GM12878 (cell line): Measurements from ENCODE around the gene ADAMTS17. TPM values are rescaled to one million over a fixed set of nuclear protein-coding genes. Genes with fewer than 3 reads are reported as not detected.

Experiments used
- ATAC-seq: fragments of 200-7000 bp; cut with Tn5 transposase; 3 replicates; pipeline ENCODE4 v1.9.1; 2020; ENCODE audit warnings: mild to moderate bottlenecking, moderate library complexity
- BruUV-seq: library from RNA; stranded (reverse); fragments of 400-500 nt; replicated peaks from 2 replicates; lab custom pipeline; 2021; lab: Mats Ljungman, UMichigan
- CTCF ChIA-PET: fragments of 300-600 bp; sonication (Branson Sonifier 250); formaldehyde crosslinking; extraction: SDS; loops from one replicate; lab custom pipeline; 2021; ENCODE audit warnings: inconsistent platforms; lab: Yijun Ruan, JAX
- POLR2A ChIA-PET: fragments of 350-600 bp; formaldehyde crosslinking; extraction: SDS; loops from one replicate; lab custom pipeline; 2021; ENCODE audit warnings: inconsistent platforms; lab: Charles Lee
- RAD21 ChIA-PET: fragments of 300-600 bp; sonication (Branson Sonifier 250); formaldehyde crosslinking; loops from one replicate; lab custom pipeline; 2023; ENCODE audit warnings: antibody characterized with exemption; ENCODE audit not compliant: unreplicated experiment; lab: Charles Lee
- SMC1A ChIA-PET: fragments of 300-600 bp; sonication (Branson Sonifier 250); formaldehyde crosslinking; loops from one replicate; lab custom pipeline; 2023; ENCODE audit not compliant: unreplicated experiment, uncharacterized antibody; lab: Charles Lee
- DNase-seq: peaks from one replicate; pipeline ENCODE4 v3.0.0-alpha.2; 2011; ENCODE audit warnings: low read depth, low spot score
- FAIRE-seq: peaks from 3 replicates; lab custom pipeline; 2011; peaks lifted over from hg19 to GRCh38; lab: Jason Lieb, UNC
- H2AFZ ChIP-seq: 2 replicates; pipeline ENCODE4 v1.6.0; 2011; ENCODE audit warnings: low read depth, low read length, control low read depth; ENCODE audit not compliant: control insufficient read depth
- H3K27ac ChIP-seq: 2 replicates; pipeline ENCODE4 v1.5.1; 2011; ENCODE audit warnings: control low read depth; ENCODE audit not compliant: control insufficient read depth, insufficient read depth
- H3K27me3 ChIP-seq, 2 experiments: replicated peaks in 1 of 2; 2 replicates each; pipeline versions ENCODE4 v1.6.0 to v1.6.1; 2011; ENCODE audit warnings: low read length in 1 of 2; ENCODE audit not compliant: control insufficient read depth in 2 of 2, insufficient read depth in 2 of 2
- H3K36me3 ChIP-seq, 2 experiments: 2 replicates each; pipeline ENCODE4 v1.5.1; 2011; ENCODE audit warnings: low read length in 1 of 2; ENCODE audit not compliant: control insufficient read depth in 2 of 2, insufficient read depth in 2 of 2
- H3K4me1 ChIP-seq: 2 replicates; pipeline ENCODE4 v1.6.1; 2011; ENCODE audit warnings: mild to moderate bottlenecking, low read length, moderate library complexity, mixed read lengths; ENCODE audit not compliant: control insufficient read depth, insufficient read depth
- H3K4me2 ChIP-seq: 2 replicates; pipeline ENCODE4 v1.6.0; 2011; ENCODE audit warnings: control low read depth; ENCODE audit not compliant: control insufficient read depth, insufficient read depth
- H3K4me3 ChIP-seq: fragments of 200-600 bp; sonication (generic); 2 replicates; pipeline ENCODE4 v1.5.1; 2016
- H3K79me2 ChIP-seq: 2 replicates; pipeline ENCODE4 v1.6.0; 2011; ENCODE audit warnings: low read length; ENCODE audit not compliant: control insufficient read depth, insufficient read depth
- H3K9ac ChIP-seq: 2 replicates; pipeline ENCODE4 v1.8.0; 2011; ENCODE audit warnings: low read length, control low read depth, mixed read lengths; ENCODE audit not compliant: control insufficient read depth, insufficient read depth
- H3K9me3 ChIP-seq: replicated peaks from 3 replicates; pipeline ENCODE4 v1.5.1; 2011; ENCODE audit warnings: mild to moderate bottlenecking, low read length; ENCODE audit not compliant: control insufficient read depth, insufficient read depth
- H4K20me1 ChIP-seq: 2 replicates; pipeline ENCODE4 v1.6.0; 2011; ENCODE audit not compliant: control insufficient read depth, insufficient read depth
- IKZF1 ChIP-seq: fragments of 450-650 bp; conservative IDR thresholded peaks from 2 replicates; pipeline ENCODE4 v1.6.1; 2017; ENCODE audit warnings: antibody characterized with exemption, mild to moderate bottlenecking
- MTA3 ChIP-seq: IDR thresholded peaks from 2 replicates; pipeline ENCODE4 v1.6.1; 2012; ENCODE audit warnings: low read length, inconsistent platforms, borderline replicate concordance
- MYB ChIP-seq: fragments of 150-350 bp; IDR thresholded peaks from 2 replicates; pipeline ENCODE4 v1.6.1; 2014; ENCODE audit warnings: mild to moderate bottlenecking, low read depth, low read length, borderline replicate concordance
- NFYB ChIP-seq: IDR thresholded peaks from 2 replicates; pipeline ENCODE4 v1.6.1; 2011; ENCODE audit warnings: low read depth, mild to moderate bottlenecking, low read length, improper control_type of control experiment, moderate library complexity; ENCODE audit not compliant: insufficient read depth
- NR2C1 ChIP-seq: fragments of 450-650 bp; IDR thresholded peaks from 2 replicates; pipeline ENCODE4 v1.6.1; 2017; ENCODE audit warnings: antibody characterized with exemption, mild to moderate bottlenecking, moderate library complexity
- PAX5 ChIP-seq: IDR thresholded peaks from 2 replicates; pipeline ENCODE4 v1.6.1; 2011; ENCODE audit warnings: low read depth, low read length, borderline replicate concordance
- POLR2A ChIP-seq: IDR thresholded peaks from 2 replicates; pipeline ENCODE4 v1.6.1; 2011; ENCODE audit warnings: low read depth, mild to moderate bottlenecking, low read length
- STAT1 ChIP-seq: fragments of 450-650 bp; conservative IDR thresholded peaks from 2 replicates; pipeline ENCODE4 v1.6.1; 2014; ENCODE audit warnings: antibody characterized with exemption, mild to moderate bottlenecking
- TAF1 ChIP-seq: IDR thresholded peaks from 2 replicates; pipeline ENCODE4 v1.6.1; 2011; ENCODE audit warnings: mild to moderate bottlenecking, low read depth, low read length, borderline replicate concordance
- ZBED1 ChIP-seq: IDR thresholded peaks from 2 replicates; pipeline ENCODE4 v1.6.1; 2016; ENCODE audit warnings: borderline replicate concordance
- WGBS: methylation state at CpG from one replicate; pipeline ENCODE4 v1.1.6; 2016; ENCODE audit warnings: low lambda C conversion rate; ENCODE audit not compliant: insufficient replicate concordance, insufficient coverage; ENCODE audit errors: missing lambda C conversion rate; 5-methylcytosine and 5-hydroxymethylcytosine counted together
- in situ Hi-C: fragments of 300-500 bp; cut with MboI; formaldehyde crosslinking; loops from 9 replicates; pipeline ENCODE4 v1.14.3; 2018; ENCODE audit warnings: mixed read lengths
- intact Hi-C: fragments of 100-400 bp; cut with micrococcal nuclease; formaldehyde crosslinking; loops from one replicate; pipeline ENCODE4 v1.14.2; 2022; ENCODE audit not compliant: unreplicated experiment
- polyA plus RNA-seq, 11 experiments: library from polyadenylated mRNA; depleted of rRNA in 4 of 11; unstranded in 6 of 11; stranded (reverse) in 5 of 11; fragments of >200 nt; fragmentation: Nextera tagmentation in 4 of 11; fragmentation: Illumina TruSeq in 1 of 11; extraction: Ambion mirVana in 4 of 11; extraction: Trizol in 1 of 11; gene quantifications; 1 replicate in 1 of 11; 2 replicates in 10 of 11; pipeline versions ENCODE4 v1.2.1 to v1.2.3, GENCODE V29; 2011 to 2016; ENCODE audit warnings: inconsistent platforms in 2 of 11, missing spikeins in 2 of 11, low read depth in 1 of 11
- total RNA-seq, 4 experiments: library from RNA; depleted of rRNA in 3 of 4; stranded (reverse); fragments of >200 nt in 3 of 4; fragmentation: Illumina TruSeq in 1 of 4; extraction: Trizol in 1 of 4; gene quantifications; 2 replicates each; pipeline versions ENCODE4 v1.2.1 to v1.2.3, GENCODE V29; 2013 to 2021
- TF ChIP-seq, protein P1 (sequence below): fragments of 450-650 bp; IDR thresholded peaks from 2 replicates; pipeline ENCODE4 v1.6.1; 2017; ENCODE audit warnings: mild to moderate bottlenecking, low read depth, inconsistent platforms; ENCODE audit not compliant: poor library complexity, severe bottlenecking
- TF ChIP-seq, protein P2 (sequence below): fragments of 450-650 bp; IDR thresholded peaks from 2 replicates; pipeline ENCODE4 v1.6.1; 2017; ENCODE audit warnings: mild to moderate bottlenecking

Gene ADAMTS17
- total and polyA plus RNA-seq, 10 of the 15 experiments (the other 5 are each of a cell fraction or from before 2014, with no cell fraction given): 0.04 to 0.50 (median 0.10) TPM; not detected in 4

DNA sequence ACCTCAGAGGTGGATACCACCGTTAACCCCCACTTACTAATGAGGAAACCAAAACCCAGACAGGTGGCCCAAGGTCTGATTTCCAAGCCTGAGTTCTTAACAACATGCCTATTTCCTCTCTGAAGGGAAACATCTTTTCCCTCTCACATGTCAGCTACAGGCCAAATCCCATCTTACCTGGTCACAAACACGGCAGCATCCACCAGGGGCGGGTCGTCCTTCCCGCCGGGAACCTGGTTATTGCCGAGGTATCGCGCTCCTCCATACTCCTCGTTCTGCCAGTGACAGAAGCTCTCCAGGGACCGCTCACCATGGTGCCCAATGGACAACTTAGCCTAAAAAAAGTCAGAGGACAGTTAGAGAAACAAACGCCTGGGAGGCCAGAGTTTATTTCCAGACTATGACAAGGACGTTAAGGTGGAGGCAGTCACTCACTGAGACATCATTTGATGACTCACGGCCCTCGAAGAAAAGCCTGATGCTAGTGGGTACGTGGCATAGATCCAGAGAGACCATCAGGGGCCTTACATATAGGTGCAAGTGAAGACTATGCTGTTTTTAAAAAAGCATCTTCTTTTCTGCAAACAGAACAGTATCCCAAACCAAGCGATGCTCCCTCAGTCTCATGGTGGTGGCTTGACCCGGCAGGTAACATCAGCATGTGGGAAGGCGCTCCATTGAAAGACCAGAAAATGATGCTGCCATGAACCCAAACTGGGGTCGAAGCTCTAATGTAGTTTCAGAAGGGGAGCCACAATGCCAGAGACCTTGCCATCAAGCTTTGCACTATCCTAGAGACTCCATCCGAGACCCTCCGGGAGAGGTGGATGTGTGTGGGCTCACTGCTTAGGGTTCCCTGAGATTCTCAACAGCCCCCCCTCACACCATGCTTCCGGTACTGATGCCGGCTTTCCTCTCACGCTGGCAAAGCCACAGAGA is 80.2 kb downstream of the ADAMTS17 start:
- intact Hi-C loops (no loop called here), in situ Hi-C loops (no loop called here)
- Histone ChIP-seq H3K27ac (no peak overlapping the region), H3K4me1 (no peaks in the 10 kb centered on the region), H3K4me3 (no peak overlapping the region), H4K20me1 (no peaks in the 10 kb centered on the region), H3K4me2 (no peak overlapping the region), H3K79me2 (no peaks in the 10 kb centered on the region), H3K9me3 (no peaks in the 10 kb centered on the region), H3K9ac (no peak overlapping the region), H3K27me3 (no peaks in the 10 kb centered on the region; a peak in 1 of 4 replicates), H3K36me3 (no peaks in the 10 kb centered on the region), H2AFZ (no peak overlapping the region)
- no peak for FAIRE-seq
- RAD21 ChIA-PET: no interaction called here
- POLR2A ChIA-PET: no interaction called here
- CTCF ChIA-PET: interaction anchor here (0.7 kb wide), 1 partner anchor 8 kb away, joined by 3 read pairs; no protein-coding TSS in a partner anchor
- TF ChIP-seq ZBED1 (no peak), TAF1 (no peak), MTA3 (no peak), PAX5 (no peak), IKZF1 (no peak), POLR2A (no peak), NR2C1 (no peak), MYB (no peak), NFYB (no peak), STAT1 (no peak)
- TF ChIP-seq, protein P1, sequence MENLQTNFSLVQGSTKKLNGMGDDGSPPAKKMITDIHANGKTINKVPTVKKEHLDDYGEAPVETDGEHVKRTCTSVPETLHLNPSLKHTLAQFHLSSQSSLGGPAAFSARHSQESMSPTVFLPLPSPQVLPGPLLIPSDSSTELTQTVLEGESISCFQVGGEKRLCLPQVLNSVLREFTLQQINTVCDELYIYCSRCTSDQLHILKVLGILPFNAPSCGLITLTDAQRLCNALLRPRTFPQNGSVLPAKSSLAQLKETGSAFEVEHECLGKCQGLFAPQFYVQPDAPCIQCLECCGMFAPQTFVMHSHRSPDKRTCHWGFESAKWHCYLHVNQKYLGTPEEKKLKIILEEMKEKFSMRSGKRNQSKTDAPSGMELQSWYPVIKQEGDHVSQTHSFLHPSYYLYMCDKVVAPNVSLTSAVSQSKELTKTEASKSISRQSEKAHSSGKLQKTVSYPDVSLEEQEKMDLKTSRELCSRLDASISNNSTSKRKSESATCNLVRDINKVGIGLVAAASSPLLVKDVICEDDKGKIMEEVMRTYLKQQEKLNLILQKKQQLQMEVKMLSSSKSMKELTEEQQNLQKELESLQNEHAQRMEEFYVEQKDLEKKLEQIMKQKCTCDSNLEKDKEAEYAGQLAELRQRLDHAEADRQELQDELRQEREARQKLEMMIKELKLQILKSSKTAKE: no peak
- TF ChIP-seq, protein P2, sequence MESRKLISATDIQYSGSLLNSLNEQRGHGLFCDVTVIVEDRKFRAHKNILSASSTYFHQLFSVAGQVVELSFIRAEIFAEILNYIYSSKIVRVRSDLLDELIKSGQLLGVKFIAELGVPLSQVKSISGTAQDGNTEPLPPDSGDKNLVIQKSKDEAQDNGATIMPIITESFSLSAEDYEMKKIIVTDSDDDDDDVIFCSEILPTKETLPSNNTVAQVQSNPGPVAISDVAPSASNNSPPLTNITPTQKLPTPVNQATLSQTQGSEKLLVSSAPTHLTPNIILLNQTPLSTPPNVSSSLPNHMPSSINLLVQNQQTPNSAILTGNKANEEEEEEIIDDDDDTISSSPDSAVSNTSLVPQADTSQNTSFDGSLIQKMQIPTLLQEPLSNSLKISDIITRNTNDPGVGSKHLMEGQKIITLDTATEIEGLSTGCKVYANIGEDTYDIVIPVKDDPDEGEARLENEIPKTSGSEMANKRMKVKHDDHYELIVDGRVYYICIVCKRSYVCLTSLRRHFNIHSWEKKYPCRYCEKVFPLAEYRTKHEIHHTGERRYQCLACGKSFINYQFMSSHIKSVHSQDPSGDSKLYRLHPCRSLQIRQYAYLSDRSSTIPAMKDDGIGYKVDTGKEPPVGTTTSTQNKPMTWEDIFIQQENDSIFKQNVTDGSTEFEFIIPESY: no peak
- BruUV-seq: no TSS peak
- no peak for DNase-seq
- ATAC-seq: no peak
- 44% methylated on average over 25 of the region's 25 CpGs for WGBS
- SMC1A ChIA-PET: no interaction called here
